ENCODE results near the gene WIPI1.

The WIPI1 gene

DNA sequence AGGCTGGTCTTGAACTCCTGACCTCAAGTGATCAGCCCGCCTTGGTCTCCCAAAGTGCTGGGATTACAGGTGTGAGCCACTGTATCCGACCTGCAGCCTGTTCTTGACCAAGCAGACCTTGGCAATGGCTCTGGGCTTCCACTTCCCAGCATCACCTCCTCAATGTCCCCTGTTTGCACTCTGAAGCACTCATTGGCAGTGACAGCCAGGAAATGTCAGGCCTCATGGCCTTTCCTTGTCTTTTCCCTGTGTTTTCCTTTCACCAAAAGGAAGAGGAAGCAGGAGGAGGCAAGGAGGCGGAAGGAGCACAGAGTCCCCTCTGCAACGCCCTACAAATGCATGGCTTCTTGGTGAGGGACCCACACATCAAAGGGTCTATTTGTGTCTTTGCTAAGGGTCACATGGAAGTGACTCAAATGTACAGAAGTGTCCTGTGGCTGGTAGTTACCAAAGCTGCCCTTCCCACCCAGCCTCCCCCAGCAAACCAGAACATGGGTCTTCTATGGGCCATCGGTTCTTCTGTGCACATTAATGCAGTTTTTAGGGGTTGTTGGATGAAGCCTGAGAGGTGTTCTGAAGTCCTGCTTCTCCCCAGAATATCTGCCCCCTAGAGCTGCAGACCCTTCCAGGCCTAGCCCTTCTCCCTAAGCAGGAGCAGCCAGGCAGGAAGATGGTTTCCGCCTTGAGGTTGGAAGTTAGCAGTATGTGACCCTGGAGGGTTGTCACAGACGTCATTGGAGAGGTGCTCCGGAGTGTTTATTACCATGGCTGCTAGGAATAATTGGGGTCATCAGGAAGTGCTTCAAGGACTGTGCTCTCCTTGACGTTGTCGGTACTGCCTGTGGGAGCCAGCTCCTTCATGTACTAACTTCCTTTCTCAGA is 60.8 kb downstream of the WIPI1 start:
- H3K4me3 ChIP-seq (ENCODE audit: low read length), result no peak overlapping the region
- TF ChIP-seq, protein P1, sequence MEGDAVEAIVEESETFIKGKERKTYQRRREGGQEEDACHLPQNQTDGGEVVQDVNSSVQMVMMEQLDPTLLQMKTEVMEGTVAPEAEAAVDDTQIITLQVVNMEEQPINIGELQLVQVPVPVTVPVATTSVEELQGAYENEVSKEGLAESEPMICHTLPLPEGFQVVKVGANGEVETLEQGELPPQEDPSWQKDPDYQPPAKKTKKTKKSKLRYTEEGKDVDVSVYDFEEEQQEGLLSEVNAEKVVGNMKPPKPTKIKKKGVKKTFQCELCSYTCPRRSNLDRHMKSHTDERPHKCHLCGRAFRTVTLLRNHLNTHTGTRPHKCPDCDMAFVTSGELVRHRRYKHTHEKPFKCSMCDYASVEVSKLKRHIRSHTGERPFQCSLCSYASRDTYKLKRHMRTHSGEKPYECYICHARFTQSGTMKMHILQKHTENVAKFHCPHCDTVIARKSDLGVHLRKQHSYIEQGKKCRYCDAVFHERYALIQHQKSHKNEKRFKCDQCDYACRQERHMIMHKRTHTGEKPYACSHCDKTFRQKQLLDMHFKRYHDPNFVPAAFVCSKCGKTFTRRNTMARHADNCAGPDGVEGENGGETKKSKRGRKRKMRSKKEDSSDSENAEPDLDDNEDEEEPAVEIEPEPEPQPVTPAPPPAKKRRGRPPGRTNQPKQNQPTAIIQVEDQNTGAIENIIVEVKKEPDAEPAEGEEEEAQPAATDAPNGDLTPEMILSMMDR (conservative IDR thresholded peaks at IDR 0.05; ENCODE audit: low read depth, low read length), result no peak
- no peak for DNase-seq (ENCODE audit: low read depth)

DNA sequence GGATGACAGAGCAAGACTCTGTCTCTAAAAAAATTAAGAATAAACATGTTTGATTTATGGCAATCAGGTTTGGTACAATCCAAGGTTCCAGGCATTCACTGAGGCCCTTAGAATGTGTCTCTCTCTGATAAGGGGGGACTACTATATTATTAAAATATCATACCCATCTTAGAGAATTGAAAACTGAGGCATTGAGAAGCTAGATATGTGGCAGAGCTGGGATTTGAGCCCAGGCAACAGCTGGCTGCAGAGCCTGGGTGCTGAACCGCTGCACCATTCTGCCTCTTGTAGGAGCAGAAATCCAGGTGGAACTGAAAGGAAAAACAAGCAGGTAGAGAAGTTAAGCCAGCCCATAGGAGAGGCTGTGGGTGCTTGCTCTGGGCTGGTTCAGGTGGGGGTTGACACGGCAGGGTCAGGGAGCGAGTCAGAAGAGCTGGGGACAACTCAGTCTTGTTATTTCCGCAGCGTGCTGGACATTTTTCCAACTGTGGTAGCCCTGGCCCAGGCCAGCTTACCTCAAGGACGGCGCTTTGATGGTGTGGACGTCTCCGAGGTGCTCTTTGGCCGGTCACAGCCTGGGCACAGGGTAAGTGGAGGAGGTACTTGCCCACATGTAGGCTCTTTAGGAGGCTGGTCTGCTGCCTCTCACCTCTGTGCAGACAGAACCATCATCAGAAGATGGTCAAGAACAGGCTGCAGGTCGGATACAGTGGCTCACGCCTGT is 62.5 kb downstream of the WIPI1 start:
- no peak for DNase-seq (ENCODE audit: low read depth)
- no peak overlapping the region for H3K4me3 ChIP-seq (ENCODE audit: low read length)
- TF ChIP-seq, protein P1 (conservative IDR thresholded peaks at IDR 0.05; ENCODE audit: low read depth, low read length), result no peak

DNA sequence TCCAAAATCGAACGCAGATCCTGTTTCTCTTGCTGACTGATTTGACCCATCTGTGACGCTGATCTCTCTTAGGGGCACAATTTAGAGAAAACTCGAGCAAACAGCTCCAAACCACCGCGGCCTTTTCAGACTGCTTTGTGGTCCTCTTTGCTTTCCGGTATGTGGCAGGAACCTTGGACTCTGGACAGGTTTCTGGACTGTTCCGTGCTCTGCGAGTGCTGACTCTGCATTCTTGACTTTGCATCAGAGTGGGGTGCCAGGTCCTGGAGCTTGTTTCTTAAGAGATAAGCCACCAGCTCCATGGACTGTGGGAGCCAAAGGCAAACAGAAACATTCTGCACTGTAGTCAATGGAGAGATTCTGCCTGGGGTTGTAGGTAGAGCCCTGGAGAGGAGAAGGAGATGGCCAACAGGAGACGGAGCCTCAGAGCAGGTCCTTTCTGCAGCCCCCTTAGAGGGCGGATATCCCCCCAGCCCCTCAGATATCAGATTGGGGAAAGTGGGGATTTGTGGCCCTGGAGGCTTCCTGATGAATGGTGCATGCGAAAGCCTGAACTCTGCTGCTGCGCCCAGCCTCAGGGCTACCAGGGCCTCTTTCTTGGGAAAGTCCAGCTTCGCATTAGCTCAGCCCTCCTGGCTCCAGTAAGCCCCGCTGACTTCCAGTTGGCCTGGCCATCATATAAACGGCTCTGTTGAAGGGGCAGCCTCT is 65.6 kb downstream of the WIPI1 start:
- H3K4me3 ChIP-seq (ENCODE audit: low read length), result no peak overlapping the region
- DNase-seq (ENCODE audit: low read depth), result no peak
- TF ChIP-seq, protein P1 (conservative IDR thresholded peaks at IDR 0.05; ENCODE audit: low read depth, low read length), result no peak

DNA sequence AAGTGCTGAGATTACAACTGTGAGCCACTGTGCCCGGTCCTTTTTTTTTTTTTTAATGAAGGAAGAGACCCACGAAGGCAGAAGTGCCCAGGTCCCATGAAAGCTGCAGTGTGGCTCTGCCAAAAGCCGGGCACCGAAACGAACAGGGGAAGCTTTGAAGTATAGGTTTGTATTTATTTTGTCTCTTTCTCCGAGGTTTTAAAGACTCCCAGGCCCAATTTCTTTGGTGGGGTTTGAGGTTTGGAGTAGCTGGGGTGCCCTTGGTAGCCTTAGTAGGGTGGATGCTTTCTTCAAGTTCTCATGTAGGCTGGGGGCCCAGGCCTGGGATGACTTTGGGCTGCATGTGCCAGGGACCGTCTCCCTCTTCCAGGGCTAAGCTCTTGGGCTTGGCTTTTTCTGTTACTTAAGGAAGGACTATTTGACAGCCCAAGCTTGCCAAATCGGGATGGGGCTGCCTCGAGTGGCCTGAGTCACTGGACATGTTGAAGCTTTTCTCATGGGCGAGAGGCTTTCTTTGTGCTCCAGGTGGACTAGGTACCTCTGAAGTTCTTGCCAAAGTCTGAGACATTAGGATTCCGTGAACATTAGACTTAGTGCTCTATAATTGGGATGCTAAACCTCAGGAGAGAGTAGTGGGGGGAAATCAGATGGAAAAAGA is 66.3 kb downstream of the WIPI1 start:
- H3K4me3 ChIP-seq (ENCODE audit: low read length), result no peak overlapping the region
- TF ChIP-seq, protein P1 (conservative IDR thresholded peaks at IDR 0.05; ENCODE audit: low read depth, low read length), result no peak
- no peak for DNase-seq (ENCODE audit: low read depth)

DNA sequence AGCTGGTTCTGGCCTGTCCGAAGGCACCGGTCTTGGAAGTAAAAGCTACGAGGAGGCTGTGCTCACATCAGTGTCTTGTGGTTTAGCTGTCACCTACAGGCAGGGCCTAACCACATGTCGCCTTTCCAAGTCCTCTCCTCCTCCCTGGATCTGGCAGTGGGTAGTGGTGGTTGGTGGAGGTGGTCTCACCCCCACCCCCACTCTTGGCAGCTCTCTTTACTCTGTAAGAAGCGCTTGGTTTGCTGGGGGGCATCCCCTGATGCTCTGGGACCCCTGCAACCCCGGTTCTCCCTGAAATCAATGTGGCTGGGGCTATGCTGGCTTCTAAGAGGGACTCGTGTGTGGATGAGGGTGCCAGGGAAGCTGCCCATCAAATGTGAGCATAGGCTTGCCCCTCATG is 68.3 kb downstream of the WIPI1 start:
- TF ChIP-seq, protein P1 (conservative IDR thresholded peaks at IDR 0.05; ENCODE audit: low read depth, low read length), result no peak
- no peak for DNase-seq (ENCODE audit: low read depth)

DNA sequence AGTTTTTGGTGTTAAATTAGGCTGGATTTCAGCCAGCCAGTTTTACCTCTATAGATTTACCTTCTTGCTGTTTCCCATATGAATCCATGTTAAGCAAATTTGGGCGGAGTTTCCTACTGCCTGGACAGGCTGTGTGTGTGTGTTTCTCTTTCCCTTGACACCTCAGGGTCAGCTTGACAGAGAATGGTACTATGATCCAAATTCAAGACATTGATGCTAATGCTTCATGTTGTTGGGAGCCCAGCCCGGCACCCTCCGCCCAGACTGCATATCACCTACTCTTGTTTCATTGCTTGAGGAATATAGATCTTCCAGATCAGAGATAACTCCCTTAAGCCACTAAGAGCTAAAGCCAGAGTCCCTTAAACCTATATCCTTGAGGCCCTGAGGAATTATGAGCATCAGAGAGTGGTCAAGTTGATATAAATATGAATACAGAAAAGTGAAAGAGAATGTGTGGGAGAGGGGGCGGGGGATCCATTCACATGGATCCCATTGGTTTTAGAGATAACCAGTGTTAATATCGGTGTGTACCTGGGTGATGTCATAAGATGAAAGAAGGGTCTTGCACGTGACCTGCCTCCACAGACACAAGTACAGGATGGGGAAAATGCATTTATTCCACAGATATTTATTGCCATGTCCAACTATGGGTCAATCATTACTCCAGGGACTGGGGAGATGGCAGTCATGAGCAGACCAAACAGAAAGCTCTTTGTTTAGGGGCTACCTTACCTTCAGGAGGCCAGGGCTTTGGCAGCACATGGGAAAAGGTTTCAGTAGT is 69.7 kb downstream of the WIPI1 start:
- H3K4me3 ChIP-seq (ENCODE audit: low read length), result no peak overlapping the region
- TF ChIP-seq, protein P1 (conservative IDR thresholded peaks at IDR 0.05; ENCODE audit: low read depth, low read length), result no peak
- no peak for DNase-seq (ENCODE audit: low read depth)

More for the DNA sequence above, 68.3 kb downstream of the WIPI1 start:
- H3K4me3 ChIP-seq (ENCODE audit: low read length), result no peak overlapping the region

Measured in retinal pigment epithelial cell (primary cell).